ENCODE results near the gene FAM168A.
"Not testable (repeated sequence)": the region's sequence is repeated elsewhere in the genome, so short reads cannot be mapped to it uniquely, and the experiment has no call there.

The FAM168A gene

DNA sequence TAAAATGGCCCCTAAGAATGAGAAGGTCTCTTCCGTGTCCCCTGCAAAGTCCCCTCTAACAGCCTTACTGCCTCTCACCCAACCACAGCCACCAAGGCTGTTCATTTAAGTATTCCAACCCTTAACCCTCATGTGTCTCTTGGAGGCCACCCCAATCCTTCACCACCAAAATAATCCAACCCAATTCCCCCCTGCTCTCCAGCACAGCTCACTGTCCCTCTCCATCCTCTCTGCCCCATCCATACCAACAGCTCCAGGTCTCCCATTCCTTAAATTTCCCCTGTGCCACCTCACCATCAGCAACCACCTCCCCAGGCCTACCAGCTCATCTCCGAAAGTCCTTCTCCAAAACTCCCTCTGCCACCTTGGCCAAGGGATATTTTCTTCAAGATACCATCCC, 1.4 kb downstream of the FAM168A start:
- DNase-seq (ENCODE audit: low read depth in 3 of 3): no peak

DNA sequence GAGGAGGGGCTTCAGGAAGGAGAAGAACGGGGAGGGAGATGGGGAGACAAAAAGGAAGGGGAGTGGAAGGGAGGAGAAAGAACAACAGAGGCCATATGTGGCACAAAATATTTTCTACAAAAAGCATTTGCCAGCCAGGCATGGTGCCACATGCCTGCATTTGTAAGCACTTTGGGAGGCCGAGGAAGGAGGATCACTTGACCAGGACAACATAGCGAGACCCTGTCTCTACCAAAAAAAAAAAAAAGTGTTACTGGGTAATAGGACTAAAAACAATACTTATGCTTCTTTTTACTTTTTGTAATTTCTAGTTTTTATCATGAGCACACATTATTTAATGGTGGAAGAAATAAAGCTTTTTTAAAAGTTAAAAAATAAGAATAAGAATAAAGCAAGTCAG, 5.3 kb downstream of the FAM168A start:
- DNase-seq (ENCODE audit: low read depth in 3 of 3): no peak

DNA sequence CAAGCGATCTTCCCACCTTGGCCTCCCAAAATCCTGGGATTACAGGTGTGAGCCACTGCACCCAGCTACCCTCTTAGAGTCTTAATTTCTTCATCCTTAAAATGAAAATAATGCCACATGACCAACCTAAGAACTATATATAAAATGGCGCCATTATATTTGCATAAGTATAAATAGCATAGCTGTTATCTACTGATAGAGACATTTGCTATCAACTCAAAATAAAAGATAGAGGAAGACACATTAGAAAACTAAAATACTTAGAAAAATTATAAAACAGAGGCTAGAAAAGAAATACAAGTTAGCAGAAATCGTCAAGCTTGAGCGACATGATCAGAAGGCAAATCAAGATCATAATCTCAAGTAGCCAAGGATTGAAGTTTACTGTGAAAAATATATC, 6.2 kb downstream of the FAM168A start:
- no peak for DNase-seq (ENCODE audit: low read depth in 3 of 3)

DNA sequence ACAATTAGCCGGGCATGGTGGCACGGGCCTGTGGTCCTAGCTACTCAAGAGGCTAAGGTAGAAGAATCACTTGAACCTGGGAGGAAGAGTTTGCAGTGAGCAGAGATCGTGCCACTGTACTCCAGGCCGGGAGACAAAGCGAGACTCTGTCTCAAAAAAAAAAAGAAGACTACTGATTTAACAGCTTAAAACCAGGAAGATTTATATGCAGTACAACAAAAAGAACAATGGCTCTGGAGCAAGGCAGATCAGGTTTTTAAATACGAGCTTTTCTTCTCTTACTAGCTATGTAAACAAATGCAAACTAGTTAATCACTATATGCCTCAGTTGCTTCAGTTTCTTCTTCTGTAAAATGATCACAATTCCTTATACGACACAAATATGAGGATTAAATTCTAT, 6.9 kb downstream of the FAM168A start:
- DNase-seq (ENCODE audit: low read depth in 3 of 3): no peak

DNA sequence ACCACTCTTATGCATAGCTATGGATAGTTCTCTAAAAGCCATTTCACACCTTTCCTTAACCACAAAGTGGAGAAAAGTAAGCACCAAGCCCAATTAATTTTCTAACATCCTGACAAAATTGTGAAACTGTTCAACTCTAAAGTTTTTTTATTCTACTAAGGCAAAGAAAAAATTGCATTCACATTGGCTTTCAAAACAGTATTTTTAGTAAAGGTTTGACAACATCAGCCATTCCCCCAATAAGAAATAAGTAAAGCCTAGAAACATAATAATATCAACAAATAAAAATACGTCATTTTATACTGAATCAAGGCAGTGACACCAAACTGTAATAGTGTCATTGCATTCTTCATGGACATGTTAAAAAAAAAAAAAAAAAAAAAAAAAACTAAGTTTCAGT, 11.1 kb downstream of the FAM168A start:
- no peak for DNase-seq (ENCODE audit: low read depth in 3 of 3)

DNA sequence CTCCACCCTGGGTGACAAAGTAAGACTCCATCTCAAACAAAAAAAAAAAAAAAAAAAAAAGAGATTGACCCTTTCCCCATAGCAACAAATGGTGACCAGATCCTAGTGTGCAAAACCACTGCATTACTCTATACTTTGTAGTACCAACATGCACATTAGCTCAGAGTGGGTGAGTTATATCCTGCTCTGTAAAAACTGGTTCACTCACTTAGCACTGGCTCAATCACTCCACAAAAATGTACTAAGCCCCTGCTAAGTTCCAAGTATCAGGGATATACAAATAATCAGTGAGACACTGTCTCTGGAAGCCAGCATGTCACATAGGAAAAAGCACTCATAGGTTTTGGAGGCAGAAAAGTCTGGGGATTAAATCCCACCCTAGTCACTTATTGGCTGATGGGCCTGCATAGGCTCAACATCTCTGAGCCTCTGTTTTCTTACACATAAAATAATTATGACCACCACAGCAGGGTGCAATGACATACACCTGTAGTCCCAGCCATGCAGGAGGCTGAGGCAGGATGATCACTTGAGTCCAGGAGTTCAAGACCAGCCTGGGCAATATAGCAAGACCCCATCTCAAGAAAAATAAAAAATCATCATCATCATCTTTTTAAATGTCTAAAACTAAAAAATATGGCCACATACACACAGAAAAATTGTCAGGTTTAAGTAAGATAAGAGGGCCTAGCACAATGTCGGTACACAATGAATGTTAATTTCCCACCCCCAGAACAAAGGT, 11.9 kb downstream of the FAM168A start:
- no peak for DNase-seq (ENCODE audit: low read depth in 3 of 3)

DNA sequence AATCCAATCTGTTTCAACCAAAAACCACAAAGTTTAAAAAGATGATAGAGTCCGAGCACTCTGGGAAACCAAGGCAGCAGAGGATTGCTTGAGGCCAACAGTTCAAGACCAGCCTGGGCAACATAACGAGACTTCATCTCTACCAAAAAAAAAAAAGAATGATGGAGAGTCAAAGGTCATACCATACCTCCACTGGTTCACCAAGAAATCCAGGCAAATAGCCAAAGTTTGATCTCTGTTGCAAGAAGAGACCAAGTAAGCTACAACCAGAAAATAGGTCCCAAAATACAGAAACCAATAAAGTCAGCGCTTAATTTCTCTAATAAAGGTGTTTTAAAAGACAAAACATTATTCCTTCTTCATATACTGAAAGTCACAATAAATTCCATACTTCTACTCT, 13.1 kb downstream of the FAM168A start:
- no peak for DNase-seq (ENCODE audit: low read depth in 3 of 3)

DNA sequence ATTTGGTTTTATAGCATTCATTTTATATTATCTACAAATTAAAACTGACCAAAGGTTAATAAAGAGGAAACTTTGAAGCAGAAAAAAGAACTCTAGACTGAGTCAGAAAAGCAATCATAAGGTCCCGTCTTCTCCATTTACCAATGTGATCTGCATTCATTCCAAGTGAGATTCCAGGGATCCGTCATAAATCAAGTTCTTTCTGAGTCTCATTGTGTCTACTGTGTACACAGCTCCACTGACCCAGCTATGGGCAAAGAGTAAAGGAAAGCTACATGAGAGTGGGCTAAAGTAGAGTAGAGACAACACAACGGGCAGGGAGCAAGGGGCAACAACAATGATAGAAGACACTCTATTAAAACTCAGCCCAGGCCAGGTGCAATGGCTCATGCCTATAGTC, 15.3 kb downstream of the FAM168A start:
- DNase-seq (ENCODE audit: low read depth in 3 of 3): no peak

DNA sequence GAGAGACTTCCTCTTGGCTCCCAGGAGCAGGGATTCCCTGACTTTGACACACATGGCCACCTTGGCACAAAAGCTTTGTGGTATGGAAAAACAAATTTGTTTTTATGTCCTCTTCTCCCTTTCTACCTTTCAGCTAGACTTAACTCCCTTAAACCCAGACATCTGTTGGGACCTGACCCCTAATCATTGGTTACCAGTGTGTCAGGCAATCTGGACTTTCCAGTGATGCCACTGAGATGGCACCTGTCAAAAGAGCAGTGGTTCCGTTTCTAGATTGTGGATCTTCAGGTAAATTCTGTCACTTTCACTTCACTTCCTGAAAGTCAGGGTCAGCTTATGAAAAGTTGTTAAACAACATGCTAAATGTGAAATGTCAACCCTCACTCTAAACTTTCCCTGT, 17.2 kb downstream of the FAM168A start:
- DNase-seq (ENCODE audit: low read depth in 3 of 3): not testable (repeated sequence)

DNA sequence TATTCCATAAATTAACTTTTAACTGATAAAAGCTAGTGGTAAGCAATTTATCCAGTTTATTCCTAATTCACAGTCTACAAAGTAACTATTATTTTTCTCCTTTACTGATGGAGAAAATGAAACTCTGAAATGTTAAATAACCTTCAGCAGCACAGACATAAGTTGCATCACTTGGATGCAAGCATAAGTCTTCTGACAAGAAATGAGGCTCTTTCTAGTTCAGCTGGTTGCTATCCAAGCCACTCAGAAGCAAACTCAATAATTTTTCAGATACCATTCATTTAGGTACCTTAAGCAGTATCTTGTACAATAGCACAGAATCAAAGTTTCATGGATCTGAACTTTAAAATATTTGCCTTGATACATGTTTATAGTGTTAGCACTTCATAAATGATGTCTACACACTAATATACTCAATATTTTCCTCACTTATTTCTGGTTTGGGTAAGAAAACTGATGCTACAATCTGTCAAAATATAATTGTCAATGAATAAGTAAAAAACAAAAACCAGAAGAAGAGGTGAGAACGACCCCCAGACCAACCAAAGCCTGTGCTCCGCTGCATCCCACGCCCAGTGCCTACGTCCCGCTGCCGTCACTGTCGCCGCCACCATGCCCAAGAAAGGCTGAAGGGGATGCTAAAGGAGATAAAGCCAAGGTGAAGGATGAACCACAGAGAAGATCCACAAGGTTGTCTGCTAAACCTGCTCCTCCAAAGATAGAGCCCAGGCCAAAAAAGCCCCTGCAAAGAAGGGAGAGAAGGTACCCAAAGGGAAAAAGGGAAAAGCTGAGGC, 18.1 kb downstream of the FAM168A start:
- DNase-seq (ENCODE audit: low read depth in 3 of 3): no peak

DNA sequence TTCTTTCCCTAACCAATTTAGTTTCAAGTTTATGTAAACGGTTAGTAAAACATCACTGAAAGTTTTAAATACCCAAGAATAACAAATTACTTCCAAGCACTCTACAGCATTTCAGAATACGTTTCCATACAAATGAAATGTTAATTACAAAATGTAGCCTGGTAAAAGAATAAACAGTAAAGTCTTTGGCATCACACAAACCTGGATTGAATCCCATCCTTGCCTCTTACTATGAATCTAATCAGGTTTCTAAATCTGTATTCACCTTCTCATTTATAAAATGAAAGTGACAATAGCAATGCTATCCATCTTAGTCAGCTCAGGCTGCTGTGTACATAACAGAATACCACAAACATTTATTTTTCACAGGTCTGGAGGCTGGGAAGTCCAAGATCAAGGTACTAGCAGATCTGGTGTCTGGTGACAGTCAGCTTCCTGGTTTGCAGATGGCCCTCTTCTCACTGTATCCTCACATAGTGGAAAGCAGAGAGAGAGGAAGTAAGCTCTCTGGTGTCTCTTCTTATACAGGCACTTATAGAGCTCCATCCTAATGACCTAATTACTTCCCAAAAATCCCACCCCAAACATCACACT, 19.2 kb downstream of the FAM168A start:
- no peak for DNase-seq (ENCODE audit: low read depth in 3 of 3)

DNA sequence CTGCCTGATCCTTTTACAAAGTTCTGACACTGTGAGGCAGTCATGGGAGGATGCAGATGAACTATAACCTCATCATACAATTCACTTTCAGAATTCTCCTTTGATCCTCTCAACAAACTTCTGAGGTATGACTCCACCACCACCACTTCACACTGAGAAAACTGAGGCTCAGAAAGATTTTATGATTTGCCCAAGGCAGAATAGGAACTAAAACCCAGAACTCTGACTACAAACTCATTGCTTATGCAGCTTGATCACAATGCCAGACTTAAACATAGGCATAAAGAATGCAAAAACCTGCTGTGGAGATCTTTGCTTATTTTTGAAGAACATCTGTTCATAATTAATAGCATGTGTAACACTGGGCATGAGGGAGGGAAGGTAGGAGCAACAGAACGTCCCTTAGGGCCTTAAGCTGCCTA, 20.4 kb downstream of the FAM168A start:
- no peak for DNase-seq (ENCODE audit: low read depth in 3 of 3)

DNA sequence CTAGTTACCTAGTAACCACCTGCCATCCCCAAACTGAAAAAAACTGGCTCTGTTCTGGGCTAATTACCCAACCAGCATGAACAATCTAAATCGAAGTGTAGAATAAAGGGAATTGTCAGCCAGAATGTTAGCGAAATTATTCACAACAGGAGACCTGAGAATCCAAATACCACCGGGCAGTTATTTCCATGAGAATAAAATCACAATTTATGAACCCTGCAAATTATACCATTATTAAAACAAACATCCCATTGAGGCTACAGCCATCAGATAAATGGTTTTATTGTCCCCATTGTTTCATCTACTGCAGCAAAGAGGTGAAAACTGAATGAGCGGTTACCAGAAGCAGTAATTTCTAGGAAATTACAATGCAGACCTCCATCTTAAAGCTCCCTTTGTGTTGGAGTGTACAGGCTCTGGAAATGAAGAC, 21.7 kb downstream of the FAM168A start:
- no peak for DNase-seq (ENCODE audit: low read depth in 3 of 3)

DNA sequence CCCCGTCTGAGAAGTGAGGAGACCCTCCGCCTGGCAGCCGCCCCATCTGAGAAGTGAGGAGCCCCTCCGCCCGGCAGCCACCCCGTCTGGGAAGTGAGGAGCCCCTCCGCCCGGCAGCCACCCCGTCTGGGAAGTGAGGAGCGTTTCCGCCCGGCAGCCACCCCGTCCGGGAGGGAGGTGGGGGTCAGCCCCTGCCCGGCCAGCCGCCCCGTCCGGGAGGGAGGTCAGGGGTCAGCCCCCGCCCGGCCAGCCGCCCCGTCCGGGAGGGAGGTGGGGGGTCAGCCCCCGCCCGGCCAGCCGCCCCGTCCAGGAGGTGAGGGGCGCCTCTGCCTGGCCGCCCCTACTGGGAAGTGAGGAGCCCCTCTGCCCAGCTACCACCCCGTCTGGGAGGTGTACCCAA, 25.9 kb downstream of the FAM168A start:
- not testable (repeated sequence) for DNase-seq (ENCODE audit: low read depth in 3 of 3)

DNA sequence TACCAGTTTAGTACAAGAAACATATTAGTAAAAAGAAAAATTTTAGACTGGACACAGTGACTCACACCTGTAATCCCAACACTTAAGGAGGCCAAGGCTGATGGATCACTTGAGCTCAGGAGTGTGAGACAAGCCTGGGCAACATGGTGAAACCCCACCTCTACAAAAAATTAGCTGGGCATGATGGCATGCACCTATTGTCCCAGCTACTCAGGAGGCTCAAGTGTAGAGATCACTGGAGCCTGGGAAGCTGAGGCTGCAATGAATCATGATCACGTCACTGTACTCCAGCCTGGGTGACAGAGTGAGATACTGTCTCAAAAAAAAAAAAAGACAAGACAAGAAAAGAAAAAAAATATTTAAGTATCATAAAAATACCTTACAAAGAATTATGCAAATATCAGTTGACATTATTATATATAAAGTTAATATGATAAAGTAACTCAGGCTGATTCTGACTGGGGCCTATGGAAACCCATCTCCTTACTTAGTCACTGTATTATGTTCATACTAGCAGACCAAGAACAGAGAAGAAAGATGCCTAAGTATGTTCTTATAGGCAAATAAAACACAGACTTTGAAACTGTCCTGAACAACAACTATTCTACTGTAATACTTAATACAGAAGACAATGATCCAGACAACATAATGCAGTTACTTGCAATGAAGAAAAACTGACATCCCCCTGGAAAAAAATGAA, 27.3 kb downstream of the FAM168A start:
- DNase-seq (ENCODE audit: low read depth in 3 of 3): no peak

DNA sequence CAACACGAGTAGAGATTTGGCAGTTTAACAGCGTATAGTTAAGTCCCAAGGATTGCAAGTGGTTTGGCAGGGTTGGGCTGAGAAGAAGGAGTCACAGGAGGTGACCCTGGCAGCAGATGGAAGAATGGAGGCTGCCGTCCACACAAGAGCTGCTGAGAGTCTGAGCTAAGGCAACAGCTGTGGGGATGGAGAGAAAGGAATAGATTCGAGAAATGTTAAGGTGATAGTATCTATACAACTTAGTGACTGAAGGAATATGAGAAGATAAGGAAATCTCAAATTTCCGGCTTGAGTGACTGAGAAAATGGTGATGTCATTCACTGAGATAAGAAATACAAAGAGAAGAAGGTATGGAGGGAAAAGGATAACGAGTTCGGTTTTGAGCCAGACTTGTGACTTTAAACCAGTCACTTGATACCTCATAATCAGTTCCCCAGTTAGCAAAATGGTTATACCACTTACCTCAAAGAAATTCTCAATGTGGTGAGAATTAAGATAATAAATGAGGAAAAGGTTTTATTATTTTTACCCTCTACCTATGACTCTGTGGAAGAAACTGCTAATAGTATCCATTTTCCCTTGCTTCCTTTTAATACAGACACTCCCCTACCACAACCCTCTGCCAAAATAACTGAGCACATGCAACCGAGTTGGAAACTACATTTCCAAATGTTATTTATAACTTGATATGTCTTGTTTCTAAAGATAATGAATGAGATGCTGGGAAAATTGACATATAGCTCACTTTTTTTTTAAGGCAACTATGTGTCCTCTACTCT, 30.7 kb downstream of the FAM168A start:
- DNase-seq (ENCODE audit: low read depth in 3 of 3): no peak

DNA sequence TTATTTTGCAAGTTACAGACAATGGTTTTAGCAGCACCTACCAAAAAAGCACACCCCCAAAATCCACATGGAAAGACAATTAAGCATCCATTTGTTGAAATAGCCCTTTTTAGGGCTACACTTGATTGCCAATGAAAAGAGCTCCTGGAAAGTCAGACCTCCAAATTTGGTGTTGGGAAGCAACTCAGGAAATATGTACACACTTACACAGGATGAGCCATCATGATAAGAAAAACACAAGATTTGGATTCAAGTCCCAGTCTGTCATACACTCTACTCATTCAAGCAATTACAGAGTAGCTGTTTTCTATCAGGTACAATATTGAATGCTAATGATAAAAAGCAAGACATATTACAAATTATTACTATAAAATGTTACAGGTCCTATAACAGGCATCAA, 31.5 kb downstream of the FAM168A start:
- DNase-seq (ENCODE audit: low read depth in 3 of 3): no peak

DNA sequence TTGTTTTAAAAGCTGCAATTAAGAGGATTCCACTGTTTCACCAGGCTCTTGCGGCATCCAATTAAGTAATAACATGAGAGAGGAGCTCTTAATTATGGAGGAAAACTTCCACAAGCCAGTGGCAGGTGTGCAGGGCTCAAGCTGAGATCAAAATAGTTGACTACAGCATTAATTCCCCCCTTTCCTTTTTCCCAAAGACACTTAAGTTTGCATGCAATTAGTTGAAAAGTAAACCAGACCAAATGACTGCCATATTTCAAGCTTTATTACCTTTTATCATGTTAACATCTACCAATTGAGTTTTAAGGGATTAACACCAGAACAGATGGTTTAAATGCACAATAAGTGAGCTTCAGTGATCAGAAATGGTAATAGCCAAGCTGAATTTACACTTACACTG, 32.1 kb downstream of the FAM168A start:
- no peak for DNase-seq (ENCODE audit: low read depth in 3 of 3)

DNA sequence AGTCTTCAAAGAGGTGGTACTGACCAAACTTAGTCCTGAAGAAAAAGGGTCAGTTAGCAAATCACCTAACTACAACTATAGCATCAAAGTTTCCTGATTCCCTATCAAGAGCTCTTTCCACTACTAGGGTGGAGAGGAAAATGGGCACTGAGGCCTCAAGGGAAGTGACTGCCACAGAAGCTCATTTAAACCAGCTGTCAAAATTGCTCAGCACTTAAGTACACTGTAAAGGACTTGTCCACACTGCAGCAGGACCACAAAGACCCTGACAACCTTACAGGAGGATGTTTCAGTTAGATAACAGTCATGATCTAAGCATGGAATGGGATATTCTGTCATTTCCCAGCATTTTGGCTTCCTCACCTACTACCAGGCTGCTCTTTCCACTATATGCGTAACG, 33.0 kb downstream of the FAM168A start:
- no peak for DNase-seq (ENCODE audit: low read depth in 3 of 3)

DNA sequence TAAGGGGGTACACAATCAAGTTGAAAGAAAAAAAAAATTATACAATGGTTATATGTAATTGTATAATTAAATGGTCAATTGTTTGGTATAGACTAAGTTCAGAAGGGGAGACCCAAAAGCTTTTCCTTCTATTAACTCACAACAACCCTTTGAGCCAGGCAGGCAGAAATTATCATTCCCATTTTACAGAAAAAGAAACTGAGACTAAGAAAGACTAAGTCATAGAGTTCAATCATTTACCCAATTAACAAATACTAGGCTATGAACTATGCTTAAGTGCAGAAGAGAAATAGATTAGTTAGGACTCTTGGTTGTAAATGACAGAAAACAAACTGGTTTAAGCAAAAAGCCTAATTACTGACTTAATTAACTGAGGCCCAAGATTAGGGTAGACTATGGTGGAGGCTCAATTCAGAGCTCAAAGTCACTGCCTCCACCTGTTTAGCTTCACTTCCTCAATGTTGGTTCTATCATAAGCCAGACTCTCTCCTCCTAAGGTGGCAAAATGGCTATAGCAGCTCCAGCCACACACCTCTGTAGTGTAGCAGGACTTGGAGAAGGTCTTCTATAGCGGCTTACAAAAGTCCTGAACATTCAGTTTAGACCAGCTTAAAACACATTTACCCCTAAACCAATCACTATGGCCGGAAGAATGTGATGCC, 34.2 kb downstream of the FAM168A start:
- no peak for DNase-seq (ENCODE audit: low read depth in 3 of 3)

DNA sequence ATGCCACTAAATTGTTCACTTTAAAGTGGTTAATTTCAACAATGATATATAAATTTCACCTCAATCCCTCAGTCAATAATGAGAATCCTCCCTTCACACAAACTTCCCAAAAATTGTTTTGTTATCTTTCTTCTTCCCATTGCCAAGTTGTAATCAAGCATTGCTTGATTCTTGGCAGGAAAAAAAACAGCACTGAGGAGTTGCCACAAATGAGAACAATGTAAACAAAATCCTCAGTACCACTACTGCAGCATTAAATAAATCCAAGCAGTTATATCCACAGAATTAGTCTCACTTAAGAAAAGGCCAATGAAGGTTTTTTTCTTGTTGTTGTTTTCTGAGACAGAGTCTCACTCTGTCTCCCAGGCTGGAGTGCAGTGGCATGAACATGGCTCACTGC, 38.2 kb downstream of the FAM168A start:
- DNase-seq (ENCODE audit: low read depth in 3 of 3): no peak

Data from stimulated activated CD4-positive, alpha-beta T cell treated with anti-CD3 and anti-CD28 coated beads, TNF-alpha, amount 100 ng/mL, for 4 hours (primary cell).